HUES64 (cell line): ENCODE results near the gene PAM.
"Not testable (repeated sequence)": the region's sequence is repeated elsewhere in the genome, so short reads cannot be mapped to it uniquely, and the experiment has no call there.

ENCODE experiments used
- H3K27ac ChIP-seq: 2 replicates; pipeline ENCODE4 v1.7.0; 2013; ENCODE audit warnings: low read depth, low read length, inconsistent platforms
- H3K27me3 ChIP-seq: 2 replicates; pipeline ENCODE4 v1.6.1; 2013; ENCODE audit warnings: mild to moderate bottlenecking, low read length; ENCODE audit not compliant: insufficient read depth
- H3K36me3 ChIP-seq: 2 replicates; pipeline ENCODE4 v1.6.1; 2013; ENCODE audit warnings: mild to moderate bottlenecking, low read length; ENCODE audit not compliant: insufficient read depth
- H3K4me1 ChIP-seq: 2 replicates; pipeline ENCODE4 v1.6.1; 2013; ENCODE audit warnings: mild to moderate bottlenecking, low read length, moderate library complexity; ENCODE audit not compliant: insufficient read depth
- H3K4me3 ChIP-seq: 2 replicates; pipeline ENCODE4 v1.5.1; 2013; ENCODE audit warnings: mild to moderate bottlenecking, low read length, moderate library complexity
- H3K9ac ChIP-seq: 2 replicates; pipeline ENCODE4 v1.6.1; 2013; ENCODE audit warnings: mild to moderate bottlenecking, low read depth, low read length
- H3K9me3 ChIP-seq: 2 replicates; pipeline ENCODE4 v1.6.1; 2013; ENCODE audit warnings: low read depth, low read length; ENCODE audit not compliant: insufficient read depth
- WGBS: fragments of 150-250, 120-280 bp; methylation state at CpG from one replicate; pipeline ENCODE4 v1.1.7; 2013; ENCODE audit warnings: missing lambda C conversion rate; 5-methylcytosine and 5-hydroxymethylcytosine counted together

Gene PAM

DNA sequence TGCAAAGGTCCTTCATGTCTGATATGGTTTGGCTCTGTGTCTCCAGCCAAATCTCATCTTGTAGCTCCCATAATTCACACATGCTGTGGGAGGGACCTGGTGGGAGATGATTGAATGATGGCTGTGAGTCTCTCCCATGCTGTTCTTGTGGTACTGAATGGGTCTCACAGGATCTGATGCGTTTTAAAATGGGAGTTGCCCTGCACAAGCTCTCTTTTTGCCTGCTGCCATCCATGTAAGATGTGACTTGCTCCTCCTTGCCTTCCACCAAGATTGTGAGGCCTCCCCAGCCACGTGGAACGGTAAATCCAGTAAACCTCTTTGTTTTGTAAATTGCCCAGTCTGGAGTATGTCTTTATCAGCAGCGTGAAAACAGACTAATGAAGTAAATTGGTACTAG is 318.4 kb downstream of the PAM start:
- not testable (repeated sequence) for H3K36me3 ChIP-seq, H3K27me3 ChIP-seq, H3K4me1 ChIP-seq, H3K4me3 ChIP-seq, H3K27ac ChIP-seq, H3K9ac ChIP-seq
- 79% methylated on average over 4 of the region's 4 CpGs for WGBS
- H3K9me3 ChIP-seq: peaks cover 27% of the 10 kb centered on the region

DNA sequence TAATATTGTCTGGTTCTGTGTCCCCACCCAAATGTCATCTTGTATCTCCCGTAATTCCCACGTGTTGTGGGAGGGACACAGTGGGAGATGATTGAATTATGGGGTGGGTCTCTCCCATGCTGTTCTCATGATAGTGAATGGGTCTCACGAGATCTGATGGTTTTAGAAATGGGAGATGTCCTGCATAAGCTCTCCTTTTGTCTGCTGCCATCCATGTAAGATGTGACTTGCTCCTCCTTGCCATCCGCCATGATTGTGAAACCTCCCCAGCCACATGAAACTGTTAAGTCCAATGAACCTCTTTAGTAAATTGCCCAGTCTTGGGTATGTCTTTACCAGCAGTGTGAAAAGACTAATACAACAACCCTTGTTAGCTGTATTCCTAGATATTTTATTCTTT is 320.3 kb downstream of the PAM start:
- no peak overlapping the region for H3K27ac ChIP-seq
- no peaks in the 10 kb centered on the region for H3K36me3 ChIP-seq
- WGBS: 84% methylated on average over 4 of the region's 4 CpGs
- no peak overlapping the region for H3K9ac ChIP-seq
- H3K27me3 ChIP-seq: no peaks in the 10 kb centered on the region
- no peaks in the 10 kb centered on the region for H3K4me1 ChIP-seq
- peaks cover 44% of the 10 kb centered on the region for H3K9me3 ChIP-seq
- no peak overlapping the region for H3K4me3 ChIP-seq
